HK-2 (cell line): Measurements from ENCODE around the gene SMAD6.
"Not testable (repeated sequence)": the region's sequence is repeated elsewhere in the genome, so short reads cannot be mapped to it uniquely, and the experiment has no call there.

ENCODE experiments used
- DNase-seq: peaks from one replicate; pipeline ENCODE4 v3.0.0-alpha.2; 2018; ENCODE audit not compliant: unreplicated experiment

Gene SMAD6

DNA sequence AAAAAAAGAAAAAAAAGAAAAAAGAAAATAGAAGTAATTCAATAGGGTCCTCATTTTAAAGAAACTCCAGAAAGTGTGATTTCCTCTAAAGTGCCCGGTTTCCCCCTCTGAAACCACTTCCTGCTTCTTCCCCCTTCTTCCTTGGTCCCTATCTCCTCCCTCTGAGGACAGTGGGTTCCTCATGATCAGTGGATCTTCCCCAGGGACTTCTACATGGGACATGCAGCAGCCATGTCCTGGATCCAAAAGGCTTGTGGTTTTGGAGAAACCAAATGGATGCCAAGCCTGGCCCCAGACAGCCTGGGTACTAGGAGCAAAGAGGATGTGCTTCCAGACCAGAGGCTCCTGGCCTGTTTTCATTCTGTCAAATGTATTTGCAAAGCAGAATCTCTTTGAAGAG lies 26.6 kb upstream of the SMAD6 start:
- DNase-seq: no peak

DNA sequence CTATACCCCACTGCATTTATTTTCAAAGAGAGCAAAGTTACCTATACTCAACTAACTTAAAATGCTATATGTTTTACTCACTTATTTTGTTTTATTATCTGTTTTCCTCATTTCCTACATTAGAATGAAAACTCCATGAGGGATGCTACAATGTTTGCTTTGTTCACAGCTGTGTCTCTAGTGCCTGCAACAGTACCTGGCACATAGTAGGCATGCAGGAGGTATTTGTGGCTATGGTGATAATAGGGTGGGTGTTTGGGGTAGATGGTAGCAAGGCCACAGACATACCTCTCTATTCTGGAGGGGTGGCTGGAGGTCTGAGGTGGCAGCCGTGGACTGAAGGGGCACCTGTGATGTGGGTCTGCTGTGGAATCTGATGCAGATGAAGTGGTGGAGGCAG lies 24.7 kb upstream of the SMAD6 start:
- DNase-seq: no peak

DNA sequence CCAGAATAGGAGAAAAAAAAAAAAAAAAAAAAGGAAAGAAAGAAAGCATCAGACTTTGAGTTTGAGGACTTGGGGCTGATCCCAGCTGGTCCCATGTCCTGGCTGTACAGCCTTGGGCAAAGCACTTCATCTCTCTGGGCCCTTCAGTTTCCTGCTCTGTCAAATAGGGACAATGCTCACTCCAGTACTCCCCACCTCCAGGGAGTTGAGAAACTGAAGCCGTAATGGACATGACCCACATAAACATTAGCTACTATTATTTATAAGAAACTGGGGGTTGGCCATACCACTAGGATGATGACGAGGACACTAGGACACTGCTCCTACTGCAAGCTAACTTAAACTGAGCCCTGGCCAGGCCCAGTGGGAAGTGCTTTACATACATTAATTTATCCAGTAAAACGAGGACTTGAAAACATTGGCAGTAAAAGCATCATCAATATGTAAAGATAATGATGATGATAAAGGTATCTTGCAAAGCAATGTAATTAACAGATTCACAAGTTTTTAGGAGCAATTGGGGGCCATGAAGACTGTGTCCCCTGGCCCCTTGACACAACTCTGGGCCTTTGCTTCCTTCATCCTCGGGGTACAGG lies 22.9 kb upstream of the SMAD6 start:
- DNase-seq: no peak

DNA sequence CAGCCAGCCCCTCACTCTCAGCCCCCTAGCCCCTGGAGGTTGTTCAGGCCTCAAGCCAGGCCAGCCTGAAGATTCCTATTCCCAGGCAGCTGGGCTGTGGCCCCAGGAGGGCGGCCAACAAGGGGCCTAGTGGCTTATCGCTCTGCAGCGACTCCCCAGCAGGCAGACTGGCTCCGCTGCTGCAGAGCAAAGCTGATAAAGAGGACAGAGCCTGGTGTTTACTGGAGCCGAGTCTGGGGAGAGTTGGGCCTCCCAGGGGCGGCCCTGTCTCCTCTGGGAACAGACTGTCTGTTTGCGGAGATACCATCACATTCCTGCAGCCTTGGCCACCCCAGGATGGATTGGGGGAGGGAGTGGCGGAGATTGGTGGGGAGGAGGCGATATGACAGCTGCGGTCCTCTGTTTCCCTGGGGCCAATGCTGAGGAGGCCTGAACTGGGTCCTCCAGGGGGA lies 22.4 kb upstream of the SMAD6 start:
- DNase-seq: no peak

DNA sequence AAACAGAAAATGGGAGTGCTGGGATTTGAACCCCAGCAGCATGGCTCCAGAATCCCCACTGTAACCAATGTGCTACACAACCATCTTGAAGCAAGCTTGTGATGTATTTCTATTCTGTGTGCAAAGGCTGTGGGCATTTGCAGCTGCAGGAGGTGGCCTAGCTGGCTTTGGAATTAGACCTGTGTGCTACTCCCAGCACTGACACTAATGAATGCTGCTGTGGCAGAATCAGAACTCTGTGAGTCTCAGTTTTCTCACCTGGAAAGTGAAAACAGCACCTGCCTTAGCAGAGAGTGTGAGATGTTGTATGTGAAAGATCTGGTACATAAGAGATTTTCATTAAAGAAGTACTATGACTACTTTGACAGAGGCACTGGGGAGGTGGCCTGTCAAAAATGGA lies 21.5 kb upstream of the SMAD6 start:
- no peak for DNase-seq

DNA sequence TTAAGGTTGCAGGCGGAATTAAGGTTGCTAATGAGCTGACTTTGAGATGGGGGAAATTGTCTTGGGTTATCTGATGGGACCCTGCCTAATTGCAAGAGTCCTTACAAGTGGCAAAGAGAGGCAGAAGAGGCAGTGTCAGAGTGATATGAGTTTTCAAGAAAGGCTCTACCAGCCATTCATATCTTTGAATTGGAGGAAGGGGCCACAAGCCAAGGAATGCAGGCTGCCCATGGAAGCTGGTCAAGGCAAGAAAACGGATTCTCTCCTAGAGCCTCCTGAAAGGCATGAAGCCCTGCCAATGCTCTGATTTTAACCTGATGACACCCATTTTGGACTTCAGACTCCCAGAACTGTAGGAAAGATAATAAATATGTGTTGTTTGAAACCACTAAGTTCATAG lies 20.6 kb upstream of the SMAD6 start:
- no peak for DNase-seq

DNA sequence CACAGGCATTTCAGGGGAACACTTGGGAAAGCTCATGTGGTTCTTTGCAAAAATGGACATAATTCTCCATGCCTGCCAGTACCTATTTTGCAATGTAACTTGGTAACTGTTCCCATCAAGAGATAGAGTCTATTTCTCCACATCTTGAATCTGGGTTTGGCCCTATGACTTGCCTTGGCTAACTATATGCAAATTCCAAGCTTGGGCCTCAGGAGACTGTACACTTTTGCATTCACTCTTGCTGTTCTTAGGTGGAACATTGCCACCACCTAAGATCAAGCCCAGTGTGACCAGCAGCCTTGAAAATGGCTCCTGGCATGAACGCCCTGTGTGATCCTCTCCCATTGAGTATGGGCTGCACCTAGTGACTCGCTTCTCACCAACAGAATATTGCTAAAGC lies 19.8 kb upstream of the SMAD6 start:
- no peak for DNase-seq

DNA sequence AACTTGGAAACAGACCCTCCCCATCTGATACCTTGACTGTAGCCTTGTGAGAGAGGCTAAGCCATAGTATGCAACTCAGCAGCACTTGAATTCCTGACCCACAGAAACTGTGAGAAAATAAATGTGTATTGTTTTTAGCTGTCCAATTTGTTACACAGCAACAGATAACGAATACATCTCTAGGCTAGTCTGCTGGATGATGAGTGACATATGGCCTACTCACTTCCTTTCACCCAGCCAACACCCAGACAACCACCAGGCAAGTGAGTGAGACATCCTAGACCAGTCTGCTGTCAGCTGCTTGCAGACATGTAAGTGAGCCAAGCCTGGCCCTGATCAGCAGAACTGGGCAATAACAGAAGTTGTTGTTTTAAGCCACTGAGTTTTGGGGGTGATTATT lies 19.2 kb upstream of the SMAD6 start:
- DNase-seq: no peak

DNA sequence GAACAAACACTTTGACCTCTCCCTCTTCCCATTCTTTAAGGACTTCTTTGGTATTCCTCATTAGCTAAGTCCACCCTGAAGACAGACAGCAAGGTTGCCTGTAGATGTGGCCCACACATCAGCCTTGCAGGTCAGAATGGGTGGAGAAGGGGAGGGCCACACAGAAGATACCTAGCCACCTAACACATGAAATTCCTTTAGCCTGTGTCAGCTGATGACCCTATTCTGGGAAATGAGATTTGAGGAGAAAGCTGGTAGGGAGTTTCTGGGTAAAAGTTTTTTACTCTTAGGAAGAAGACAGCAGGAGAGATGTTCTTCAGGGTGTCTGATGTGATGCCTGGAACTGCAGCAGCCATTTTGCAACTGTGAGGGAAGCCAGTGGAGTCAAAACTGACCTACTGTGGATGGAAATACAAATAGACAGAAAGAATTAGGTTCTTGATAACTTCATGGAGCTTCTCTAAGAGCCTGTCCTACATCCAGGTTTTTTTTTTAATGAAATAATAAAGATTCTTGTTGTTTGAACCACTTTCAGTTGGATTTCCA lies 17.8 kb upstream of the SMAD6 start:
- DNase-seq: no peak

DNA sequence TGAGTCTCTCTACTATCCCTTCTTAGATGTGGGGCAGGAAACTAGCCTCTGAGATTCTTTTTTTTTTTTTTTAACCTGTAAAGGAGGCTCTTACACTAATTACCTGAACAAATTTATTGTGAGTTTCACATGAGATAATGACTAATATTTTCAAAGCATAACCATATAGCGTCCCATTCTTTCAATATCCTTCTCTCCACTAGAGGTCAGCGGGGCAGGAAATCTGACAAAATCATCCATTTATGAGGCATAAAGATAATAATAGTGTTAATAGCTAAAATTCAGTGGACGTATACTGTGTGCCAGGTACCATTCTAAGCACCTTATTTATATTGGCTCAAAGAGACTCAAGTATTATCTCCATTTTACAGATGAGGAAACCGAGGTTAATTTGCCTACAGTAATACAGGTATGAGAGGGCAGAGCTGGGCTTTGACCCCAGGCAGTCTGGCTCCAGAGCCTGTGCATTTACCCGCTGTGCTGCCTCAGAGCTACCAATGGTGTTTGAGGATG lies 16.3 kb upstream of the SMAD6 start:
- DNase-seq: no peak

DNA sequence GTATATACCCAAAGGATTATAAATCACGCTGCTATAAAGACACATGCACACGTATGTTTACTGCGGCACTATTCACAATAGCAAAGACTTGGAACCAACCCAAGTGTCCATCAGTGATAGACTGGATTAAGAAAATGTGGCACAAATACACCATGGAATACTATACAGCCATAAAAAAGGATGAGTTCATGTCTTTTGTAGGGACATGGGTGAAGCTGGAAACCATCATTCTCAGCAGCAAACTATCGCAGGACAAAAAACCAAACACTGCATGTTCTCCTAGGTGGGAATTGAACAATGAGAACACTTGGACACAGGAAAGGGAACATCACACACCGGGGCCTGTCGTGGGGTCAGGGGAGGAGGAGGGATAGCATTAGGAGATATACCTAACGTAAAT lies 11.1 kb upstream of the SMAD6 start:
- not testable (repeated sequence) for DNase-seq

DNA sequence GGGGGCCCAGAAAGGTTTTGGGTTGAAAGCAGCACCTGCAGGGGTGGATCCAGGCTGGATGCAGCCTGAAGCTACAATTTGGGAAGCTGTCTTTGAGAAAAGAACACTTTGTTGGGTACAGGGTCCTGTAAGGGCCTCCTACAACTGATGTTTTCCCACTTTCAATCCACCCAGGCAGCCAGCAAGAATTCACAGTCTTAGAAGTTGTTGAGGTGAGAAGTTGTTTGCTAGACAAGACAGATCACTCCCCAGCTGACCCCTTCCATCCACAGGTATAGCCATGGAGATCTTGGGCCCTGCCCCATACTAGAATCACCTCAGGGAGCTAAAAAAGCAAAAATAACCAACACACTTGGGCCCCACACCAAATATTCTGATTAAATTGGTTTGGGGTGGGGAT lies 10.3 kb upstream of the SMAD6 start:
- no peak for DNase-seq

DNA sequence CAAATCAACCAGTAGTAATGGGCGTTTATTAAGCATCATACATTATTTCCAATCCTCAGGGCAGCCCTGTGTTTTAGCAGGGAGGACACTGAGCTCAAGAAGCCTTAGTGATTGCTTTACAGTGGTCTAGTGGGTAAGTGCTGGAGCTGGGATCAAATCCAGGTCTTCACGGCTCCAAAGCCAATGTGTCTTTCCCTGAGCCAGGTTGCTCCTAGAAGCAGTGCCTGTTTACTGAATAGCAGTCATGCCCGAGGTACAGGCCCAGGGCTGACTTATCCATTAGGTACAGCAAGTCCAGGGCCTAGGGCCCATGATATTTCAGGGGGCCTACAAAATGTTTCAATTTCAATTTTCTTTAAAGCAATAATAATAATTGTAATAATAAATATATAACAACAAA lies 9.6 kb upstream of the SMAD6 start:
- no peak for DNase-seq

DNA sequence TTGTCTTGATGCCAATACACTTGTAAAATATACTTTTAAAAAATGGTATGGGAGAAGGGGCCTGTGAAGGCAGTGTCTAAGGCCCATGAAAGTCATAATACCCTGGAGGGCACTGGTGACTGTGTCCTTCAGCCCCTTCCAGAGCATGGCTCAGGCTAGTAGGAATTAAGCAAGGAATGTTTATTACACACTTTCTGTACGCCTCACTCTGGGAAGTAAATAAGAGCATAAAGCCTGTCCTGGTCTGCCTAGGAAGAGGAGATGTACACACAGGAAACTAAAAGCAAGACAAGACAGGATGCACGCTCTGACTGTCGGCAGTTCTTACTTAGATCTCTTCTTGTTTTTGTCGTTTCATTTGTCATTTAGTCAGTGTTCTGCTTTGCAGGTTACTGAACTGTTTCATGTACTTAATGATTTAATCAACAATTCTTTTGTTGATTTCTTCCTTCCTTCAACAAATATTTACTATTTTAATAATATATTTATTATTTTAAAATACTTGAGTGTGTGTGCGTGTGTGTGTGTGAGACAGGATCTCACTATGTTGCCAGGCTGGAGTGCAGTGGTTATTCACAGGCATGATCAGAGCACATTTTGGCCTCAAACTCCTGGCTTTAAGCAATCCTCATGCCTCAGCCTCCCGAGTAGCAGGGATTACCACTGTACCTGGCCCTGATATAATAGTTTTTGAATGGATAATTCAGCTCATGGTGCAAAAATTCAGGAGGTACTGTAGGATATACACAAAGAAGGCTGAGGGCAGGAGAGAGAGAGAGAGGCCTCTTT lies 9.0 kb upstream of the SMAD6 start:
- DNase-seq: no peak

DNA sequence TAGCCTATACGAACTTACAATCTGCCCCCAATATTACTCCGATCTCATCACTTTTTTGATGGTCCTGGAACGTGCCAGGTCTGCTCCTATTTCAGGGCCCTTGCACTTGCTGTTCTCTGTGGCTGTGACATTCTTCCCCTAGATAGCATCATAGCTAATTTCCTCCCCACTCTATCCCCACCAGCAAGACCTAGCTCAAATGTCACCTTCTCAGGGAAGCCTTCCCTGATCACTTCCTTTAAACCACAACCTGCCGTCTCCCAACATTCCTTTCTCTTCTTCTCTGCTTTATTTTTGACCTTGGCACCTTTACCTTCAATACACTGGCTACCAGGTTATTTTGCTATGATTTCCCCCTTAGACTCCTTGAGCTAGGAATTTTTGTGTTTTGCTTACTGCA lies 5.3 kb upstream of the SMAD6 start:
- DNase-seq: no peak

DNA sequence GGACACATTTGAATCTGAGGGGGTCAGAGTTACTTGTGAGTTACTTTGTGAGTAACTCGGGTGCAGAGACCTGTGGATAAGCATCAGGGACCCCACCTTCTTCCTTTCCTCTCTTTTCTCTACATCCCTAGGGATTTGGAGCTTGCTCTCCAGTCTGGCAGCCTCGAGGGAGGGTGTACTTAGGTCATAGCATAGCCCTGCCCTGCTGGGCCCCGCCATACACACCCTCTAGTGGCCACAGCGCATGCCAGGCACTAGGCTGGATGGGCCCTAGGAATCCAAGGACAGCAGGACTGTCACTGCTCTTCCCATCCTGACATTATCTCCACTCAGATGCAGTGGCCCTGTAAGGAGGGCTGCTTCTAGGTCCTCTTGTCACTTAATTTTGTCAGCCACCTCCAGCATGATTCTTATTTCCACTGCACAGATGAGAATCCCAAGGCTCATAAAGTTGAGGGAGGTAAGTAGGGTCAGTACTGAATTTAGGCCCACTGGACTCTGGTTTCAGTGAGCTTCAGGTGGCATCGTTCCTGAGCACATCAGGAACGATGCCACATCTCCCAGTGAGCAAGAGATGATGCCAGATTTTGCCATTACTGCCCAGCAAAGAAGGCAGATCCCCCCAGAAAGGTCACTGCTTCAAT lies 3.6 kb upstream of the SMAD6 start:
- DNase-seq: peak; percentile 62

DNA sequence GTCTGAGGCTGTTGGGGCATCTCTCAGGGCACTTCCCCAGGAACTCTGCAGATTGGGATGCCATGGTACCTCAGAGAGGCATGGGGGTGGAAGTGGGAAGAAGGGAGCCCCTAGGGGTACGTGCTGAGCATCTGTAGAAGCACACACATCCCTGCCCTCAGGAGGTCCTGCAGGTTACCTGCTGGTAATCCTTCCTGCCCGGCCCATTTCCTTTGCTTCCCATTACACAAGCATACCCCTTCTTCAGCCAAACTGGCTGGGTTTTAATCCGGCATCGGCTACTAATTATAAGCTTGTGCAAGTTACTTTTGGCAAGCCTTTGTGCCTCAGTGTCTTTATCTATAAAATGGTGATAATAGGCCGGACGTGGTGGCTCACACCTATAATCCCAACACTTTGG lies 3.1 kb upstream of the SMAD6 start:
- DNase-seq: no peak

DNA sequence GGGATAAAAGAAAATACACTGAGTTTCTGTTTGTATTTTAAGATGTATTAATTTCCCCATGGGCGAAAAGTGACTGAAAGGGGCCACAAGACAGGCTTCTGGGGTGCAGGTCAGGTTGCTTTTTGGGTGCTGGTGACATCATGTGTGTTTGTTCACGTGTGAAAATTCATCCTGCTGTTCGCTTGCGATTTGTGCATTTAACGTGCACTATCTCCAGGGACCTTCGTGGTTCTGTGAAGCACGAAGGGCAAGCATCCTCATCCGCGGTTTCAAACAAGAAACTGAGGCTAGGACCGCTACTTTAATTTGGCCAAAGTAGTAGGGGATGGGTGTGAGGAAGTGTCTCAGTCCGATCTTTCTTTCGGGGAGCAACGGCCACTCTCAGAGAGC lies 1.6 kb upstream of the SMAD6 start:
- DNase-seq: no peak

DNA sequence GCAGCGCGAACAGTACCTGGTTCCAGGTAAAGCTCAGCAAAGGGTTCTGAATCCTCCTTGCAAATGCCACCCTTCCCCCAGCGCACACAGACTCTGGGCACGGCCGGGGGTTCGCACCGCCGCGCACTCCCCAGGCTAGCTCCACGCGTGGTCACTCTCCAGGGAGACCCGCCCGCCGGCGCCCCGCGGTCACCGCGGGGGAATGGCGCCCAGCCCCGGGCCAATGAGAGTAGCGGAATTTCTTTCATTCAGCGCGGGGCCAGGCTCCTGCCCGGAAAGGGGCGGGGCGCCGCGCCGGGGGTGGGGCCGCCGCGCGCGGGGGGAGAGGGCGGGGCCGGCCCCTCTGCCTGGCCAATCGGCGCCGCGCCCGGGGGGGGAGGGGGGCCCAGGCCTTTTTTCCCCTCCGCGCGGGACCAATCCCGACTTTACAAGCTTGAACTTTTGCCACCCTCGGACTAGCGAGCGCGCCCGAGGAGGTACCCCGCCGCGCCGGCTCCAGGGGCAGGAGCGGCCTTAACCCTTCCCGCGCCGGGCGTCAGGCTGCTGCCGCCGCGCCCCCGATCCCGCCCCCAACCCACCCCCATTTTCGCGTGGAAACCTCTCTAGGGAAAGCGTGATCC lies 1.1 kb upstream of the SMAD6 start:
- peak; percentile 92 for DNase-seq

DNA sequence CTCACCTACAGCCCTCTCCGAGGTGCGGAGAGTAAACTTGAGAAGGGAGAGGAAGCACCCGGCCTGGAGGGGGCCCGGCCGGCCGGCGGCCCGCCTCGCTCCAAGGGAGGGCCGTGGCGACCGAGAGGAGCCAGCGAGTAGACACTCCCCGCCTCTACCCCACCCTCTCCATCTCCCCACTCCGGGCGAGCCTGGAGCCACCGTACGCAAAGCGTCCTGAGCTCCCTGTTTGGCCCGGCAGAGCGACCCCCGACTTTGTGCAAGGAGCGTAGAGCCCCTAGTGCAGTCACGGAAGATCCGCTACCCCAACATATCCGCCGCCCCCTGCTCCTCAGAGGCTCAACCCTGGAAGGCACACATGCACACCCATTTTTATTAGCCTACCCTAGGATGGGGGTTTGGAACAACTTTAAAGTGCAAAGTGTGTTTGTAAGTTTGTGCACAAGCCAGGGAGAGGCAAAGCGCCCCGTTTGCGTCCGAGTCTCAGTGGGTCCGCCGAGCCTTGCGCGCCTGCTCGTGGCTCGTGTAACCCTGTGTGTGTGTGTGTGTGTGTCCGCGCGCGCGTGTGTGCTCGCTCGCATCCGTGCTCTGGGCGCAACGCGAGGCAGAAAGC lies 508 bp upstream of the SMAD6 start:
- DNase-seq: no peak

DNA sequence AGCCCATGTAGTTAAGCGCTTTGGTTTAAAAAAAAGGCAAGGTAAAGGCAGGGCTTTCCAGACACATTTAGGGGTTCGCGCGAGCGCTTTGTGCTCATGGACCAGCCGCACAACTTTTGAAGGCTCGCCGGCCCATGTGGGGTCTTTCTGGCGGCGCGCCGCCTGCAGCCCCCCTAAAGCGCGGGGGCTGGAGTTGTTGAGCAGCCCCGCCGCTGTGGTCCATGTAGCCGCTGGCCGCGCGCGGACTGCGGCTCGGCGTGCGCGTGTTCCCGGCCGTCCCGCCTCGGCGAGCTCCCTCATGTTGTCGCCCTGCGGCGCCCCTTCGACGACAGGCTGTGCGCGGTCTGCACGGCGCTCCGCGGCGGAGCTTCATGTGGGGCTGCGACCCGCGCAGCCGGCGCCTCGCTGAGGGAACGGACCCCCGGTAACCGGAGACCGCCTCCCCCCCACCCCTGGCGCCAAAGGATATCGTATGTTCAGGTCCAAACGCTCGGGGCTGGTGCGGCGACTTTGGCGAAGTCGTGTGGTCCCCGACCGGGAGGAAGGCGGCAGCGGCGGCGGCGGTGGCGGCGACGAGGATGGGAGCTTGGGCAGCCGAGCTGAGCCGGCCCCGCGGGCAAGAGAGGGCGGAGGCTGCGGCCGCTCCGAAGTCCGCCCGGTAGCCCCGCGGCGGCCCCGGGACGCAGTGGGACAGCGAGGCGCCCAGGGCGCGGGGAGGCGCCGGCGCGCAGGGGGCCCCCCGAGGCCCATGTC lies 927 bp downstream of the SMAD6 start:
- DNase-seq: peak; percentile 23
